PC-3 (cell line): ENCODE measurements around the gene ATP4A. TPM values are rescaled to one million over a fixed set of nuclear protein-coding genes. Genes with fewer than 3 reads are reported as not detected.

Source experiments
- ATAC-seq: fragments of 200-7000 bp; cut with Tn5 transposase; 2 replicates; pipeline ENCODE4 v1.9.1; 2020; ENCODE audit warnings: mild to moderate bottlenecking, moderate library complexity
- BruUV-seq: library from RNA; stranded (reverse); fragments of 400-500 nt; replicated peaks from 2 replicates; lab custom pipeline; 2021; lab: Mats Ljungman, UMichigan
- CTCF ChIA-PET: fragments of 300-600 bp; sonication (Branson Sonifier 250); formaldehyde crosslinking; loops from one replicate; lab custom pipeline; 2022; ENCODE audit warnings: antibody characterized with exemption; lab: Charles Lee
- POLR2A ChIA-PET: fragments of 300-600 bp; sonication (Branson Sonifier 250); formaldehyde crosslinking; loops from one replicate; lab custom pipeline; 2022; ENCODE audit warnings: antibody characterized with exemption; ENCODE audit not compliant: unreplicated experiment; lab: Charles Lee
- DNase-seq: peaks from one replicate; pipeline ENCODE4 v3.0.0-alpha.2; 2015
- H2AFZ ChIP-seq: fragments of 300-600 bp; sonication (generic); 2 replicates; pipeline ENCODE4 v1.6.0; 2016; ENCODE audit warnings: antibody characterized with exemption, low read length
- H3F3A ChIP-seq: fragments of 300-600 bp; sonication (generic); one replicate; pipeline ENCODE4 v1.6.0; 2017; ENCODE audit warnings: antibody characterized with exemption, low read length, control low read depth, mild to moderate bottlenecking; ENCODE audit not compliant: unreplicated experiment
- H3K27ac ChIP-seq: fragments of 300-600 bp; sonication (generic); 2 replicates; pipeline ENCODE4 v1.5.1; 2016; ENCODE audit warnings: mild to moderate bottlenecking, low read length
- H3K27me3 ChIP-seq: fragments of 300-600 bp; sonication (generic); 2 replicates; pipeline ENCODE4 v1.6.1; 2016; ENCODE audit warnings: low read length, mixed read lengths
- H3K36me3 ChIP-seq: fragments of 300-600 bp; sonication (generic); 2 replicates; pipeline ENCODE4 v1.6.1; 2016; ENCODE audit warnings: low read depth, mixed run types, low read length, mixed read lengths
- H3K4me1 ChIP-seq: fragments of 300-600 bp; sonication (generic); 2 replicates; pipeline ENCODE4 v1.5.1; 2016; ENCODE audit warnings: low read length; ENCODE audit not compliant: insufficient read depth
- H3K4me2 ChIP-seq: fragments of 300-600 bp; sonication (generic); 2 replicates; pipeline ENCODE4 v1.6.0; 2016; ENCODE audit warnings: low read length
- H3K4me3 ChIP-seq: fragments of 300-600 bp; sonication (generic); 2 replicates; pipeline ENCODE4 v1.5.1; 2016; ENCODE audit warnings: mild to moderate bottlenecking, low read length, mixed read lengths
- H3K79me2 ChIP-seq: fragments of 300-600 bp; sonication (generic); 2 replicates; pipeline ENCODE4 v1.6.1; 2017; ENCODE audit warnings: low read length, mixed read lengths
- H3K9ac ChIP-seq: fragments of 300-600 bp; sonication (generic); 2 replicates; pipeline ENCODE4 v1.6.0; 2016; ENCODE audit warnings: mild to moderate bottlenecking, low read length
- H3K9me2 ChIP-seq: fragments of 300-600 bp; sonication (generic); replicated peaks from 2 replicates; pipeline ENCODE4 v1.6.1; 2016; ENCODE audit warnings: mixed run types, low read length, mixed read lengths
- H3K9me3 ChIP-seq: fragments of 300-600 bp; sonication (generic); 2 replicates; pipeline ENCODE4 v1.6.1; 2016; ENCODE audit warnings: low read length, mixed read lengths
- H4K20me1 ChIP-seq: fragments of 300-600 bp; sonication (generic); 2 replicates; pipeline ENCODE4 v1.6.1; 2016; ENCODE audit warnings: low read length, mixed read lengths
- CTCF ChIP-seq: fragments of 300-600 bp; sonication (generic); conservative IDR thresholded peaks from 2 replicates; pipeline ENCODE4 v1.5.1; 2017; ENCODE audit warnings: antibody characterized with exemption, low read depth, mild to moderate bottlenecking, low read length
- EZH2 ChIP-seq: fragments of 300-600 bp; sonication (generic); IDR thresholded peaks from one replicate; pipeline ENCODE4 v1.6.1; 2017; ENCODE audit warnings: antibody characterized with exemption, mild to moderate bottlenecking, low read length; ENCODE audit not compliant: unreplicated experiment
- EZH2phosphoT487 ChIP-seq: fragments of 300-600 bp; sonication (generic); IDR thresholded peaks from 2 replicates; pipeline ENCODE4 v1.6.1; 2018; ENCODE audit warnings: mild to moderate bottlenecking, antibody characterized with exemption, low read length, borderline replicate concordance
- intact Hi-C: fragments of 100-400 bp; cut with micrococcal nuclease; formaldehyde crosslinking; loops from 2 replicates; pipeline ENCODE4 v1.9.0; 2023
- total RNA-seq: library from RNA; depleted of rRNA; stranded (reverse); fragments of >200 nt; gene quantifications from 2 replicates; pipeline ENCODE4 v1.2.3, GENCODE V29; 2014

ATP4A gene
- total RNA-seq, 1 experiment from 2014 or later: not detected

GRCh38 chr19:35513628-35514281 lies 49.7 kb downstream of the ATP4A start, which contains the start of gene DMKN:
DMKN (minus strand) TSS chr19:35513649; CDS start chr19:35513475, 174 bp downstream.
- DNase-seq (peak; percentile 14), ATAC-seq (no peak)
- Histone ChIP-seq H3F3A (no peaks in the 10 kb centered on the region), H3K4me3 (no peak within 1 kb of the TSS), H3K9me3 (no peaks in the 10 kb centered on the region), H3K4me2 (no peak within 1 kb of the TSS), H3K27me3 (no peaks in the 10 kb centered on the region), H3K36me3 (no peaks in the 10 kb centered on the region), H3K4me1 (peaks cover 13% of the 10 kb centered on the region), H3K9me2 (no peaks in the 10 kb centered on the region), H2AFZ (no peak within 1 kb of the TSS), H3K27ac (no peak within 1 kb of the TSS), H4K20me1 (no peaks in the 10 kb centered on the region), H3K9ac (no peak within 1 kb of the TSS), H3K79me2 (peaks cover 14% of the 10 kb centered on the region)
- POLR2A ChIA-PET: interaction anchor here (0.6 kb wide), 1 partner anchor 47 kb away, joined by 3 read pairs; no protein-coding TSS in a partner anchor
- no peak for TF ChIP-seq EZH2
- TF ChIP-seq CTCF: no peak
- no peak for TF ChIP-seq EZH2phosphoT487
- CTCF ChIA-PET: no interaction called here
- no TSS peak for BruUV-seq
- intact Hi-C loops: loop anchor here (5.0 kb wide), 1 partner anchor 129 kb away; the partner anchor contains the start of gene ETV2

GRCh38 chr19:35512831-35513627 lies 50.4 kb downstream of the ATP4A start:
- no peaks in the 10 kb centered on the region for H3K36me3 ChIP-seq
- no peak overlapping the region for H3K4me2 ChIP-seq
- H2AFZ ChIP-seq: no peak overlapping the region
- no peaks in the 10 kb centered on the region for H4K20me1 ChIP-seq
- H3K9me3 ChIP-seq: no peaks in the 10 kb centered on the region
- no peaks in the 10 kb centered on the region for H3K9me2 ChIP-seq
- intact Hi-C loops: loop anchor here (5.0 kb wide), 1 partner anchor 129 kb away; the partner anchor contains the start of gene ETV2
- peaks cover 13% of the 10 kb centered on the region for H3K4me1 ChIP-seq
- no TSS peak for BruUV-seq
- ATAC-seq (no peak), DNase-seq (no peak)
- no peak overlapping the region for H3K9ac ChIP-seq
- no peak for TF ChIP-seq EZH2
- TF ChIP-seq EZH2phosphoT487: no peak
- no peak for TF ChIP-seq CTCF
- ChIA-PET POLR2A (no interaction called here), CTCF (no interaction called here)
- no peak overlapping the region for H3K27ac ChIP-seq
- no peaks in the 10 kb centered on the region for H3K27me3 ChIP-seq
- no peak overlapping the region for H3K4me3 ChIP-seq
- H3K79me2 ChIP-seq: peaks cover 22% of the 10 kb centered on the region
- H3F3A ChIP-seq: no peaks in the 10 kb centered on the region
